Loucy (cell line): Measurements from ENCODE around the gene SCN5A.

ENCODE experiments used
- H2AFZ ChIP-seq: fragments of 200-600 bp; sonication (generic); 2 replicates; pipeline ENCODE4 v1.6.0; 2016; ENCODE audit warnings: antibody characterized with exemption, mild to moderate bottlenecking, low read length, moderate library complexity
- H3F3A ChIP-seq: fragments of 200-600 bp; 2 replicates; pipeline ENCODE4 v1.6.0; 2016; ENCODE audit warnings: antibody characterized with exemption, low read depth, mild to moderate bottlenecking
- H3K27me3 ChIP-seq: fragments of 200-600 bp; sonication (generic); 2 replicates; pipeline ENCODE4 v1.6.1; 2014; ENCODE audit warnings: low read length, mild to moderate bottlenecking; ENCODE audit not compliant: insufficient read depth, poor library complexity, severe bottlenecking
- H3K36me3 ChIP-seq: fragments of 200-600 bp; sonication (generic); 2 replicates; pipeline ENCODE4 v1.6.1; 2016; ENCODE audit warnings: low read length; ENCODE audit not compliant: insufficient read depth
- H3K4me1 ChIP-seq: fragments of 200-600 bp; sonication (generic); 2 replicates; pipeline ENCODE4 v1.5.1; 2014; ENCODE audit warnings: low read length, mild to moderate bottlenecking; ENCODE audit not compliant: insufficient read depth, poor library complexity, severe bottlenecking
- H3K4me2 ChIP-seq: fragments of 200-600 bp; sonication (generic); 2 replicates; pipeline ENCODE4 v1.6.0; 2014; ENCODE audit warnings: antibody characterized with exemption, low read length, low read depth, mild to moderate bottlenecking; ENCODE audit not compliant: poor library complexity, severe bottlenecking
- H3K4me3 ChIP-seq: fragments of 200-600 bp; sonication (generic); 2 replicates; pipeline ENCODE4 v1.5.1; 2014; ENCODE audit warnings: low read length, mild to moderate bottlenecking, mixed read lengths; ENCODE audit not compliant: poor library complexity, severe bottlenecking
- H3K79me2 ChIP-seq: fragments of 200-600 bp; sonication (generic); 2 replicates; pipeline ENCODE4 v1.6.1; 2014; ENCODE audit warnings: low read length; ENCODE audit not compliant: insufficient read depth
- H3K9ac ChIP-seq: fragments of 200-600 bp; sonication (generic); 2 replicates; pipeline ENCODE4 v1.6.0; 2014; ENCODE audit warnings: mild to moderate bottlenecking, low read depth, low read length, moderate library complexity; ENCODE audit not compliant: poor library complexity, severe bottlenecking
- H3K9me2 ChIP-seq: fragments of 200-600 bp; sonication (generic); replicated peaks from 2 replicates; pipeline ENCODE4 v1.6.1; 2016; ENCODE audit warnings: low read depth, low read length, mixed read lengths
- H3K9me3 ChIP-seq: fragments of 200-600 bp; sonication (generic); 2 replicates; pipeline ENCODE4 v1.6.1; 2014; ENCODE audit warnings: mild to moderate bottlenecking, antibody characterized with exemption, low read length, low read depth; ENCODE audit not compliant: insufficient read depth
- H4K20me1 ChIP-seq: fragments of 200-600 bp; sonication (generic); 2 replicates; pipeline ENCODE4 v1.6.0; 2014; ENCODE audit warnings: antibody characterized with exemption, low read length, mild to moderate bottlenecking; ENCODE audit not compliant: insufficient read depth, poor library complexity, severe bottlenecking
- EZH2phosphoT487 ChIP-seq: fragments of 200-600 bp; IDR thresholded peaks from 2 replicates; pipeline ENCODE4 v1.6.1; 2018; ENCODE audit warnings: antibody characterized with exemption, mild to moderate bottlenecking, moderate library complexity, borderline replicate concordance
- TF ChIP-seq, protein P1 (sequence below): fragments of 200-600 bp; sonication (generic); conservative IDR thresholded peaks from 2 replicates; pipeline ENCODE4 v1.5.1; 2014; ENCODE audit warnings: mild to moderate bottlenecking, antibody characterized with exemption, low read length

Gene SCN5A

DNA sequence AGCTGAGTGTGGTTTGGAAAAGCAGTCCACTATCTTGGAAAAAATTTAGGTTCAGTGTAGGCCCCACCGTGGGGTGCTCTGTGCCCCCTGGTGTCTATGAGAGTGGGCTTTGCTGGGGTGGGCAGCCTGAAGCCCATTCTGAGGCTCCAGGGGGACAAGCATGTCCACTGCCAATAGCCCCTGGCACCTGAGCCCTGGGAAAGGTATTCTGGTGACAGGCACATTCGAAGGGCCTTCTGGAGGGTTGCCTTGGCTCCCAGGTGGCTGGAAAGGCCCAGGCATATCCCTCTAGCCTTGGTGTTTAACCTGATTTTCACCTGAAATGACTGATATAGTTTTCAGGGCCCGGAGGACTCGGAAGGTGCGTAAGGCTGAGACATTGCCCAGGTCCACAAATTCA lies 36.1 kb downstream of the SCN5A start:
- Histone ChIP-seq H3K9me3 (no peaks in the 10 kb centered on the region), H3K36me3 (no peaks in the 10 kb centered on the region), H3K4me1 (peaks cover 6% of the 10 kb centered on the region), H3K27me3 (no peaks in the 10 kb centered on the region), H3K9me2 (no peaks in the 10 kb centered on the region), H4K20me1 (no peaks in the 10 kb centered on the region), H3F3A (no peaks in the 10 kb centered on the region), H3K4me3 (no peak overlapping the region), H3K9ac (no peak overlapping the region), H3K79me2 (no peaks in the 10 kb centered on the region), H3K4me2 (no peak overlapping the region), H2AFZ (no peak overlapping the region)
- TF ChIP-seq, protein P1, sequence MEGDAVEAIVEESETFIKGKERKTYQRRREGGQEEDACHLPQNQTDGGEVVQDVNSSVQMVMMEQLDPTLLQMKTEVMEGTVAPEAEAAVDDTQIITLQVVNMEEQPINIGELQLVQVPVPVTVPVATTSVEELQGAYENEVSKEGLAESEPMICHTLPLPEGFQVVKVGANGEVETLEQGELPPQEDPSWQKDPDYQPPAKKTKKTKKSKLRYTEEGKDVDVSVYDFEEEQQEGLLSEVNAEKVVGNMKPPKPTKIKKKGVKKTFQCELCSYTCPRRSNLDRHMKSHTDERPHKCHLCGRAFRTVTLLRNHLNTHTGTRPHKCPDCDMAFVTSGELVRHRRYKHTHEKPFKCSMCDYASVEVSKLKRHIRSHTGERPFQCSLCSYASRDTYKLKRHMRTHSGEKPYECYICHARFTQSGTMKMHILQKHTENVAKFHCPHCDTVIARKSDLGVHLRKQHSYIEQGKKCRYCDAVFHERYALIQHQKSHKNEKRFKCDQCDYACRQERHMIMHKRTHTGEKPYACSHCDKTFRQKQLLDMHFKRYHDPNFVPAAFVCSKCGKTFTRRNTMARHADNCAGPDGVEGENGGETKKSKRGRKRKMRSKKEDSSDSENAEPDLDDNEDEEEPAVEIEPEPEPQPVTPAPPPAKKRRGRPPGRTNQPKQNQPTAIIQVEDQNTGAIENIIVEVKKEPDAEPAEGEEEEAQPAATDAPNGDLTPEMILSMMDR = no peak
- TF ChIP-seq EZH2phosphoT487 = no peak

DNA sequence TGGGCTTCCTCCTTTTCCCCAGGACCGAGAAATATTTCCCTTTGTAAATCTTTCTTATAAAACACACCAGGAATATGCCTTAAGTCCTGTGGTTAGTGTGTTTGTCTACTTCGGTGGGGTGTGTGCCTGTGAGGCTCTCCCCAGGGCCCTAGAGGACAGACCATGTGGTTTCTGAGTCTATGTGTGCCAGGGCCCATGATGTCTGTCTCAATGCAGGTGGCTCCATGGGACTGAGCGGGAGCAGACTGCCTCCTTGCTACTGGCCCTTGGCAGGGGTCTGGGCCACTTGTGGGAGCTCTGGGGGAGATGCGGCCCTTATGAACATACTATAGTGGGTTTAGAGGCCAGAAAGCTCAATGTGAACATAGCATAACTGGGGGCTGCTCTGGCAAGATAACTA lies 37.6 kb downstream of the SCN5A start:
- Histone ChIP-seq H3K9ac (no peak overlapping the region), H2AFZ (no peak overlapping the region), H3K9me2 (no peaks in the 10 kb centered on the region), H3K4me1 (peaks cover 5% of the 10 kb centered on the region), H4K20me1 (no peaks in the 10 kb centered on the region), H3K9me3 (no peaks in the 10 kb centered on the region), H3K79me2 (no peaks in the 10 kb centered on the region), H3F3A (no peaks in the 10 kb centered on the region), H3K4me3 (no peak overlapping the region), H3K4me2 (no peak overlapping the region), H3K27me3 (no peaks in the 10 kb centered on the region), H3K36me3 (no peaks in the 10 kb centered on the region)
- TF ChIP-seq EZH2phosphoT487 = no peak
- TF ChIP-seq, protein P1 = no peak

DNA sequence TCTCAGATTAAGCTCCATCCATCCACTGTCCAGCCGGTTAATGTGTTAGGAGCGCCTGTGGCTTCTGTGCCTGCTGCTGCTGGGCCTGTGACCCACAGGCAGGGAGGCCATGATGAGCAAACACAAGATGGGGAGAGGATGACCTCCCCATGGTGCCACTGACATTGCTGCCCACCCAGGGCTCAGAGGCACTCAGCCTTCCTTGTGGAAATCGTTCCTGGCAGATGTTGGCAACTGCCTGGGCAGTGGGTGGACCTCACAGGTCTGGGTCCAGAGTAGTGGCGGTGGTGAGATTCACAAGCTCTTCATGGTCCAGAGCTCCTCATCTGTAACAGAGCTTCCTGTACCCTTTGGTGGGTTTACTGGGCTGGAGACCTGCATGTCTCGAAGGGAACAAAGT lies 38.6 kb downstream of the SCN5A start:
- H3K4me3 ChIP-seq = no peak overlapping the region
- no peaks in the 10 kb centered on the region for H3K27me3 ChIP-seq
- no peak overlapping the region for H3K9ac ChIP-seq
- no peaks in the 10 kb centered on the region for H3K9me3 ChIP-seq
- H3F3A ChIP-seq = no peaks in the 10 kb centered on the region
- H3K4me1 ChIP-seq = no peaks in the 10 kb centered on the region
- H3K79me2 ChIP-seq = no peaks in the 10 kb centered on the region
- H4K20me1 ChIP-seq = no peaks in the 10 kb centered on the region
- H3K9me2 ChIP-seq = no peaks in the 10 kb centered on the region
- no peaks in the 10 kb centered on the region for H3K36me3 ChIP-seq
- TF ChIP-seq EZH2phosphoT487 = no peak
- TF ChIP-seq, protein P1 = no peak
- H2AFZ ChIP-seq = no peak overlapping the region
- no peak overlapping the region for H3K4me2 ChIP-seq
